CD4-positive, alpha-beta T cell treated with Interleukin-15 for 1 hour (primary cell): ENCODE results near the gene SETMAR.
"Not testable (repeated sequence)": the region's sequence is repeated elsewhere in the genome, so short reads cannot be mapped to it uniquely, and the experiment has no call there.

ENCODE experiments used
- DNase-seq: peaks from one replicate; pipeline ENCODE4 v3.0.0-alpha.2; 2020

The SETMAR gene

DNA sequence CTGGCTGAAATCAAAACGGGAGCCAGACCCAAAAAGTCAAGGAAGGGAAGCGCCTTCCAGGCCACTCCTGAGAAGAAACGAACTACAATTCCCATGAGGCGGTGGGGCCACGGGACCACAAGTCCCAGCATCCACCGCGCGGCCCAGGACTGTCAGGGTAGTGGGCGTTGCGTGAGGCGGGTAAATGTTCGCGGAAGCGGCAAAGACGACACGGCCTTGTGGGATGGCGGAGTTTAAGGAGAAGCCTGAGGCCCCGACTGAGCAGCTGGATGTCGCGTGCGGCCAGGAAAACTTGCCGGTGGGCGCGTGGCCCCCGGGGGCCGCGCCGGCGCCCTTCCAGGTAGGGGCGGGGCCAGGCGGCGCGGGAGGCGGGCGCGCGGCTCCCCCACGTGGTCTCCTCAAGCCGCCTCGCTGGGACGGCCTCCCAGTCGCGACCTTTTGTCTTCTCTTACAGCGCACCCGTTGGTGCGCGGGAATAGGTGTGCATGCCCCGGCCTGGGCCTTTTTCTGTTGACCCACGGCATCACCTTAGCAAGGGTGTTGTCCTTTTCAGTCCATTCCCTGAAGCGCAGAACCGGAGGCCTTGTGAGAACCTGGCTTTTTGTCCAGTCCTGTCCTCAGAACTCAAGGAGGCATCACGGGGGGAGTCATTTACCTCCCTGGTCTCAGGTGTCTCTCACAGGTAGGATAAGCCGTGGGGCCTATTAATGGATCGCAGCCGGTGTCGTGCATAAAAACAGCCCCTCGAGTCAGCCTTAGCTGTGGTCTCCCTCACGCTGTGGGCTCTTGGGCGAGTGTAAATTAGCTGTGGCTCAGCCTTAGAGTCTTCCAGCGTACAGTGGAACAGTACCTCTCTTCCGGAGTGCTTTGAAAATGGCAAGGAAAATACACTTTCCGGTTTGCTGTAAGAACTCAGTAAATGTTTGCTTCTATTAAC is at the start of gene SETMAR:
Gene SETMAR, plus strand, starts transcription at position 183 of the 937 bp plus-strand sequence. Its CDS starts 2 bp downstream, at position 185.
- DNase-seq: peak; percentile 83

DNA sequence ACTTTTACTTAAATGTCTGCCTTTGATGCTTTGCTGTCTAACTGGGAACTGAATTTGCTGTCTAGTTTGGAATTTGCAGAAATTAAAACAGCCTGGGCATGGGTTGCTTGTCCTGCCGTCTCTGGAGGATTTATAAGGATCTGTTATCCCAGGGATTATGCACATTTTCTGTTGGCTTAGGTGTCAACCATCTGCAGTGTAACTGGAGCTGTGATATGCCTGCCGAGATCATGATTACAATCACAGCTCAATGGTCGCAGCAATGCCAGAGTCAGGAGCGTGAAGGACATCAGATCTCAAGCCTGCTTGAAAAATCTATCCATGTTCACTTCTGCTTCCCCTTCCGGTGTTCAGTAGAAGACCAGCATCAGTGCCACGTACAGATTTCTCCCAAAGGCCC is 41.8 kb upstream of the SETMAR start:
- DNase-seq: no peak

DNA sequence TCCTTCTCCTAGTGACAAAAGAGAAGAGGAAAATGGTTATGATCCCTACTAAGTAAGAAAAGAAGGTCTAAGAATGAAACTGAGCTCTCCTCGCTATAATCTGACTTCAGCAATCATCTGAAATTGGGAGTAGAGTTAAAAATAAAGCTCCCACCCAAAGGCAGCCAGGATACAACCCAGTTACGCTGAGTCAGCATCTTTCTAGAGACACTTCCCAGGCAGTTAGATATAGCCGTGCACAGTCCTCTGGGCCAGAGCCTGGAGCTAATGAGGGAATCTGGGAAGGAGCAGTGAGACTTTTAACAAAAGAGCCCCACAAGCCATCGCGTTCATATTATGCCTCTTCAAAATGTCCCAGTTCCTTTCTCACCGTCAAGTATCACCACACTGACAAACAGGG is 39.1 kb upstream of the SETMAR start:
- DNase-seq: no peak

DNA sequence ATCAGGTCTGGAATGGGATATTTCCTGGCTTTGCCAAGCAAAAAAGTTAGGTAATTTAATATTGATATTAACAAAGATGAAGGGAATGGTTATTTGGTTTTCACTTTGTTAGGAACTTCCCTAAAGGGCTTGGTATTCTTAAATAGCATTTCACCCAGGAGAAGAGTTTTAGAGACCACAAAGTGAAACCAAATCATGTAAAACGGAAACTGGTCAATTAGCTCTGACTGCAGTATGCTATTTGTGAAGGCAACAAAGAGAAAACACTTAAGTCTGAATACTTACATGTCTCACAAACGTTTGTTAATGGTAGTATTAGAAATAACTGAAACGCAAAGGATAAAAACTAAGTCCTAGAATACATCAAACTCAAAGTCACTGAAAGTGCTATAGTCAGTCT is 32.4 kb upstream of the SETMAR start:
- no peak for DNase-seq

DNA sequence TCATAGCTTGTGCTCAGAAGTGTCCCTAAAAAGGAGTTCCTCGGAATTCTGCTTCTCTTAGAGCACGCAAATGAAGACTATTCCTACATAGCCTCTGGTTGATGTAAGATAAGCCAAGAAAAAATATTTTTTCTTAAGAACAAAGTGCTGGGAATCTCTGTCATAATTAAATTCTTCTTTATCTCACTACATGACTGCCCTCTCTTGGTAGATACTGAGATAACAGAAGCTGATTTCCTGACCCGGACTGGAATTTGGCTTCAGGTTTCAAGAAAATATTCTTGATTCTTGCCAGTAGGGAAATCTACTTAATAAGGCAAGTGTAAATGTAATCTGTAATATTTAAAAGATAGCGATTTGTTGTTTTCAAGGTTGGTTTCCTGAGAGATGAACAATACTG is 31.3 kb upstream of the SETMAR start:
- DNase-seq: no peak

DNA sequence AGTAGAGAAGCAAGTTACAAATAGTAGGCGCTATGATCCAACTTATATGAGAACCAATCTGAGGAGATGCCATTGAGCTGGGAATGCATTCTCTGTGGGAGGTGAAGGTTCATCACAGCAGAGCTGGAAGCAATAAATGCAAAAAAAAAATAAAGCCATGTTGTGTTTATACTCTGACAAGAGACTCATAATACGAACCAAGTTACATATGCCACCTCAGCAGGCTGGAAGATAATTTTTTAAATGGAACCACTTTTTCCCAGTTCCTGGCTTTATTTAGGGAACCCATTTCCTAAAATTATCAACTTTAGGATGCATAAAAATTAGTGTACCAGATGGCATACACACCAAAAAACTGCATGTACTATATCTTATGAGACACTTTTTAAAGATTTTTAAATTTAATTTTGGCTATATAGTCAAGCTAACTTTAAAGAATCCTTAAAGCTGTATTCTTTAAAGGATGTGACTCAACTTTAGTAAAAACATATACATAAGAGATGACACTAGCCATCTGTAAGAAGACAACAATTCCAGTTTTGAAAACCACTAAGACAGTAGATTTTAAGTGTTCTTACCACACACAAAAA is 23.6 kb upstream of the SETMAR start:
- DNase-seq: no peak

DNA sequence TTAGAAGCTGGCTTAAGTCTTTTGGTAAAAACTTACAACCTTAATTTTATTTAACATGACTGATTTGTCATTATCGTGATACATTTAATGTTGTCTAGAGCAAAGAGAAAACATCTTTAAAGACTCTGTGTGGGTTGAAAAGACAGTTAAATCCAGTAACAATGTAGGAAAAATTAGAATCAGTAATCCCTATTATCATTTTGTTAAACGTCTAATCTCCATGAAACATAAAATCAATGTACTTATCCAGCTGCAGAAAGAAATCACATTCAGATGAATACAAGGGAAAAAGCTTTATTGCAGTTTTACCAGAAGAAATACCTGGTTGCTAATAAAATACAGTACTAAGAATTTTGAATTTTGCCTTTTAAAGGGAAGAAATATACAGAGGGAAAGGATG is 21.2 kb upstream of the SETMAR start:
- DNase-seq: no peak

DNA sequence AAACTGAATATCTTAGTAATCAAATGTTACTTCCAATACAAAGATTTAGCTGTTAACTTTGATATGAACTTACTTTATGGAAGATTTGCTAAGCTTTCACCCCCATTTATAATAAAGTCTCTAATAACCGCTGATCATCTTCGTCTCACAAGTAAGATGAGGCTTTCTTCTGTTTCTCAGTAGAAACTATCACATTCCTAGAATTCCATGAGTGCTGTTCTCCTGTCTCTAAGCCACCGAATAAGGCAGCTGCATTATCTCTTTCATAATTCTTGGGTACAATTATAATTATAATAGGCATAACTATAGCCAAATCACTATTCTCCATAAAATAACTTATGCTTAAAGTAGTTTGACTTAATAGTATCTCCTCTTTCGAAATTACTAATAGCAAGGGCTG is 18.3 kb upstream of the SETMAR start:
- no peak for DNase-seq

DNA sequence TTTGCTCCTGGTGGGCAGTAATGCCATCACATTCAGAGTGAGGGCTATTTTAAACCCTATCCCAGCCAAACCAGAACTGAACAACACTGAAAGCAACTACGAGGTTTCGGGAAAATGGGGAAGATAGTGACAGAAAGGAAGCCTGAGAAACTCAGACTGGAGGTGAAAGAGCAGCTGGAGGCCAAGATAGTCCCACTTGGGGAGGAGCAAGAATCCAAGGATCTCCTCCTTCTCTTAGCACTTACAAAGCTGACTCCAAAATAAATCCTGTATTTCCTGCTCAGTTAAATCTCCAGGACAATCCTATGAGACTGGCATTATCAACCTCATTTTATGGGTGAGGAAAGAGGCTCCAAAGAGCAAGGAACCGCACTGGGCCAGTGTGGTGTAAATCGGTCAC is 14.1 kb upstream of the SETMAR start:
- no peak for DNase-seq

DNA sequence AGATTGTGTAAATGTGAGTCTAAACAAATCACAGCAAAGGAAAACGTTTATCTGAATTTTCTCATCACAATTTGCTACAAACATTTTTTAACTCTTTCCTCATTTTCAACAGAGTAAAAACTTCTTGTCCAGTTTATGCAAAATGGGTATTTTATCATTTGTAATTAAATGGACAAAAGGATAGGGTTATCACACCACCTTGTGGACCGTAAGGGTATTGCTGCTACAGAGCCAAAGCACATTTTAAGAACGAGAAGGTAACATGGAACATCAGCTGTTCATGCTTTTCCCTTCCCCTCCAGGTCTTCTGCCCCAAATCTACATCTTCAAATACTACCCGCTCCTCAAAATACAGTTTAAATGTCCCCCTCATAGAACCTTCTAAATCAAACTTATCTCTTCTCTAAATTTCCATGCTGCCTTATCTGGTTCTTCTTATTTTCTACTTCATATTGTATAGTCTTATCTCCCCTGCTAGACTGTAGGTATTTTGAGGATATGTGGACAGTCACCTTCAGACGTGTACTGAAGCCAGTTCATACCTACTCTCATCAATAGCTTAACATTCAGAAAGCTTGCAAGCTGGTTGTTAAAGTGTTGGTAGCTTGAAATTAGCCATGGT is 12.8 kb upstream of the SETMAR start:
- no peak for DNase-seq

DNA sequence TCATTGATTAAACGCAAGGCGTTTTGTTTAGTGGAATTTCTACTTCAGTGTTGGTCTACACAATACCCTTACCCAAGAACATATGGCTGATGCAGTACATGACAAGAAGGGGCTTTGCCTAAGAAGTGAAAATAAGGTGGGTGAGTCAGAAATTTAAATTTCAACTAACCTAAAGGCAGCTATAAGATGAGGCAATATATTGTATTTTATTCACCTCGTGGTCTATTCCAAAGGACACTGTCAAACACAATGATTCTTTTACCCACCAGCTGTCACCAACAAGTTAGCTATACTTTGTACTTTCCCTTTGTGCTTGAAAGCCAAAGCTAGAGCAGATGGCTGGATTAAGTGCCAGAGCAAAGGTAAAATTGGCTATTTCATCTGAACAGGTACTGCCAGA is 10.9 kb upstream of the SETMAR start:
- no peak for DNase-seq

DNA sequence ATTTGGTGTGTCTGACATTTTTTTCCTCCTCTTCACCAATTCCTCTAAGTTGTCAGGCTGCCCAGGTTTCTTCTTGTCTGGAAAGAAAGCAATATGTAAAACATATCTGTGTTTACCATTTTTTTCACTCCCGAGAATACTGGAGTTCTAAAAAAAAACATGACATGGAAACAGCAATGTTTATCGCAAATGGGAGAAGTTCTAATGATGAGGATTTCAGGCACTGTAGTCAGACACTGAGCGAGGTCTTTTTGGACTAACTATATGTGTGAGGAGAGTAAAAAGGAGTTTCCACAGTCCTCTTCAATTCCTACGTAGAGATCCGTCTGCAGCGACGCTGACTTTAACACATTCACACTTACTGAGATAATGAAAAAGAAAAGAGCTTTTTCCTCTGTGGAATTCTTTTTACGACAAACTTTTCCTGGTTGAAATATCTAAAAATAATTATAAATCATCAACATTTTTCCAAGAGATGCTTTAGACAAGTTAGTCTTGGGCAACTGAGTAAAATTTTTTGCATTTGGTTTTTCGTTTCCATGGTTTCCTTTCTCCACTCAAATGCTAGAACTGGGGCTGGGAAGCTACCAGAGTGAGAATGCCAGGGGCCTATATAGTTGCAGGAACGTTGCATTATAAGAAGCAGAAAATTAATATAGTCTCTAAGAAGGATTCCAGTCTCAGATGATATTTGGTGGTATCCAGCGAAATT is 8.4 kb upstream of the SETMAR start:
- no peak for DNase-seq

DNA sequence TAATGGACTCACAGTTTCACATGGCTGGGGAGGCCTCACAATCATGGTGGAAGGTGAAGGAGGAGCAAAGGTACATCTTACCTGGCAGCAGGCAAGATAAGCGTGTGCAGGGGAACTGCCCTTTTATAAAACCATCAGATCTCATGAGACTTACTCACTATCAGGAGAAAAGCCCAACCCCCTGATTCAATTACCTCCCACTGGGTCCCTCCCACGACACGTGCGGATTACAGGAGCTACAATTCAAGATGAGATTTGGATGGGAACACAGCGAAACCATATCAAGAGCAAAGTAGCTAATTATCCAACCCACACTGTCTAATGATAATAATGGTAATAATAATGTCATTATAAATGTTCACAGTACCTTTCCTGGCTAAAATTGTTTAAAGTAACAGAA is 6.7 kb upstream of the SETMAR start:
- not testable (repeated sequence) for DNase-seq

DNA sequence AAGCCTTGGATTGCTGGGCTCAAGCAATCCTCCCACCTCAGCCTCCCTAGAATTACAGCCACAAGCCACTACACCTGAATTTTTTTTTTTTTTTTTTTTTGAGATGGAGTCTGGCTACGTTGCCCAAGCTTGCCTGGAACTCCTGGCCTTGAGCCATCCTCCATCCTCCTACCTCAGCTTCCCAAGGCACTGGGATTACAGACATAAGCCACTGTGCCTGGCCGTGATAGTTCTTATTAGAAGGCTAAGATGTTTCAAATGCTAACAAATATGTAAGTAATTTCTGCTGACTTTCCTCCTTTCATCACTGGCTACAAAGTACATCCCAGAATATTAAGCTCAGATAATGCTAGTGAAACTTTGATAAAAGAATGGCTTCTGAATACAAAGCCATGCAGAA is 5.7 kb upstream of the SETMAR start:
- no peak for DNase-seq

DNA sequence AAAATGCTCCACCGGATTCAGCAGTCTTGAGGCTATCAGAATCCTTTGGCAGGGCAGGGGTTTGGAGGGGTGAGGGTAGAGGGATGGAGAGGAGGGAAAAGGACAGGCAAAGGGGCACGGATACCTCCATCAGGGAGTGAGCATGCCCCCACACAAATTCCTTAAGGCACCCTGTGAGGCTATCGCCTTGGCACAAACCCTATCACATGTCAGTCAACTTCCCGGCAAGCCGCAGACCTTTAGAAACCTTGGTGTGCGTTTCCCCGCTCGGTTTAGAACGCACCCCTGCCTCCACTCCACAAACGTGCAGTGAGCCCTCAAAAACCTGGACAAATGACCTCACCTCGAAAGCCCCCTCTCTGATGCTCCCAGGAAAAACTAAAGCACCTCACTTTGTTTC is 422 bp upstream of the SETMAR start:
- DNase-seq: no peak

DNA sequence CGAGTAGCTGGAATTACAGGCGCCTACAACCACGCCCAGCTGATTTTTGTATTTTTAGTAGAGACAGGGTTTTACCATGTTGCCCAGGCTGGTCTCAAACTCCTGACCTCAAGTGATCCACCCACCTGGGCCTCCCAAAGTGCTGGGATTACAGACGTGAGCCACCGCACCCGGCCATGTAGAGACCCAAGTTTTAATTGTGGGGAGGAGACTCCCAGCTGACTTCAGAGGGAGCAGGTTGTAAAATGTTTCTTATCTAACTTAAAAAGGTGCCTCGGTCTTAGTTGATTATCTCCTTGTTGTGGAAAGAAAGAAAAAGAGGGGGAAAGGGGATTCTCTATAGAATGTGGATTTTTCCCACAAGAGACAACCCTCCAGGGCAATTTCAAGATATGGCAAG is 2.0 kb downstream of the SETMAR start:
- not testable (repeated sequence) for DNase-seq

DNA sequence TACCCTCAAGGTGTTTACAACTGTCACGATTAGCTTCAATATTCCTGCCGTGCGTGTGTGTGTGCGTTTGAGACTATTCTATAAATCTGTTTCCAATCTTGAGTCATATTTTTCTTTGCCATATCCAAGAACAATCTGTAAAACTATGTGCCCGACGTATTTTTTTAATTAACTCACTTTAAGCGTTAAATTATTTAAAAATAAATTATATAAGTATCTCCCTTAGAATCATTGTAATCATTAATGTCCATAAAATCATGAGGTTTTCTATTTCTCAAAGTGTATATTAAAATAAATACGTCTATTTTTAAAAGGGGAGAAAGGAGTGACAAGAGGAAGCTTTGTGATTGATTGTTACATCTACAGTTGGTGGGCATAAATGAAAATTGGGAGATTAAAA is 2.9 kb downstream of the SETMAR start:
- no peak for DNase-seq

DNA sequence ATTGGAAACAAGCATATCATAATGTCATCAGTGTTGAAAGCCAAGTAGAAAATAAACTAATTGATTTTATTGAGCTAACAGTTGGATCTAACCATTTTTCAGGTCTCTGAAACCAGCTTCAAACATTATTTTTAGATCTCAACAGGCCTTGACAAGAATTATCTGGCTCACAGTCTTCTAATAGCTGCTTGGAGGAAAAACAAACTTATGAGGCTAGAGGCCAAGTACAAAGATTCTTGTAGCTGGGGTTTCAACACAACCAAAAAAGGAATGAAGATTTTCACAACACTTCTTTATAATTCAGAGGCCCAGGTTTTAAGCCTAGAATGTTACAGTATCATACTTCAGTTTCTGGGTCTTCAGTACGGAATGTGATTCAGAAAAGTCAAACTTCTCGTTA is 3.7 kb downstream of the SETMAR start:
- DNase-seq: no peak

DNA sequence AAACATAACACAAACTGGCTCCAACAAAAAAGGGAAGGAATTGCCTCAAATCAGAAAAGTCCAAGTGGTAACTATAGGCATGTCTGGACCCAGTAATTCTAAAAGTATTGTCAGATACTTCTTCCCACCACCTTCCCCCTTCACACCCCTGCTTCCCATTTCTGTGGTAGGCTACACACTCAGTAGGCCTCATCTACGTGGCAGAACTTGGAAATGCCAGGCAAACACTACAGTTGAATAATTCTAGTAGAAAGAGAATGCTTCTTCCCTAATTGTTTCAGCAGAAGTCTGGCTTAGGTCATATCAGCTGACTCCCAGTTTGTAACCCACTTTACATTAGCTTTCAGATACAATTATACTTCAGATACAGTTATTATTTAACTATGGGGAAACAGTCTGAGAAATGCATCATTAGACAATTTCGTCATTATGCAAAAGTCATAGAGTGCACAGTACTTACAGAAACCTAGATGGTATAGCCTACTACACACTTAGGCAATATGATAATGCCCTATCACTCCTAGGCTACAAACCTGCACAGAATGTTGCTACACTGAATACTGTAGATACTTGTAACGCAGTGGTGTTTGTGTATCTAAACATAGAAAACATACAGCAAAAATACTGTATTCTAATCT is 6.4 kb downstream of the SETMAR start:
- no peak for DNase-seq

DNA sequence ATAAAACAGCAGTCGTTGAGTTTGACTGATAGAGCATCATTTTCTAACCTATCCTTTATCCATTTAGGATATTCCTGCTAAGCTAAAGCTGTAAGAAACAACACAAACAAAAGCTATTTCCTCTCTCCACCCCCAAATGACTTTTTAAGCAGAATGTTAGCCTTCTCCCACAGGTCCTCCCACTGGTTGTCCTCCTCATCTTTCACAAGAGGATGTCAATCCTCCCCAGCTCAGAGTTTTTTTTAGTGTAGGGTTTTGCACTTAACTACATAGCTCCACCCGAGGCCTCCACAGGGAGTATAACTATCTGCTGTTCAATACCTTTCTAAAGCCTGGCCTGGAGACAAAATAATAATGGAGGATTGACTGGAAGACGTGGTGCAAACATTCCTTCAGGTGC is 7.8 kb downstream of the SETMAR start:
- no peak for DNase-seq

DNA sequence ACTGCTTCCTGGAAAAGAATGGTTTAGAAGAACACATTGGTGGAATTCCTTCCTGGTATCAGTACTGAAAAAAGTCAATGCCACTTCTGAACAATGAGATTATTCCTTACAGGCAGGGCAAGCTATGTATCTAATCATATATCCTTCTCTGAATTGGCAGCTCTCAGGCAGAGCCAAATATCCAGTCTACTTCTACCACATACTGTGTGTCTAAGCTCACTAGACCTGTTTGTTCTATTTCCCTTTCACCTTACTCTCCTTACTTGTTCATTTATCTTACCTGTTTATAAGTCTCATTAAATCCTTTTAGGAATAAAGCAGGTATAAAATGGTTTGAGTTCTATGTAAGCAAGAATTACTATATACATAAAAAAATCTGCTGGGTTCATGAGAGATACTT is 8.3 kb downstream of the SETMAR start:
- DNase-seq: no peak

DNA sequence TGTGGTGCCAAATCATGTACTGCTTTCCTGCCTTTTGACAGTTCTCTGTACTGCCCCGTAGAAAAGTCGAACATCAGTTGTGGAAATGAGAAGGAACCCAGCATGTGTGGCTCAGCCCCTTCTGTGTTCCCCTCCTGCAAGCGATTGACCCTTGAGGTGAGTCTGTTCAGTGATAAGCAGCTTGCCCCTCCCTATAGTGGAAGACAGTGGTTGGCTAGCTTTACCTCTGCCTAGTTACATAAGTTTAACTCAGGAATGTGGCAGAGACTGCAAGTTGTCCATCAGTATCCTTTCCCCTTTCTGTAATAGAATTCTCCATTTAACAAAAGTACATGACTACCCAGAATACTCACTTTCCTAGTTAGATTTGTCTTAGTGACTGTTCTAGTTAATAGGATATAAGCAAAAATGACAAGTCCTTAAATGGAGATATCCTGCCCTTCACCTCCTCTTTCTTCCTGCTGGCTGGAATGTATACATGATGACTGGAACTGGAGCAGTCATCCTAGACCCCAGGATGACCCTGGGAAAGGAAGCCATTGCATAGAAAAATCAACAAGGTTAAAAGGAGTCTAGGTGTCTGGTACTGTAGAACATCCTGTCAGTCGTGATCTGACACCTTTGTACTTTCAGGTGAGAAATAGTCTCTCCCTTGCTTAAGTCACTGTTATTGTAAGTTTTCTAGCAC is 10.6 kb downstream of the SETMAR start:
- no peak for DNase-seq
